ENCODE data around the gene GOPC.

Gene GOPC

DNA sequence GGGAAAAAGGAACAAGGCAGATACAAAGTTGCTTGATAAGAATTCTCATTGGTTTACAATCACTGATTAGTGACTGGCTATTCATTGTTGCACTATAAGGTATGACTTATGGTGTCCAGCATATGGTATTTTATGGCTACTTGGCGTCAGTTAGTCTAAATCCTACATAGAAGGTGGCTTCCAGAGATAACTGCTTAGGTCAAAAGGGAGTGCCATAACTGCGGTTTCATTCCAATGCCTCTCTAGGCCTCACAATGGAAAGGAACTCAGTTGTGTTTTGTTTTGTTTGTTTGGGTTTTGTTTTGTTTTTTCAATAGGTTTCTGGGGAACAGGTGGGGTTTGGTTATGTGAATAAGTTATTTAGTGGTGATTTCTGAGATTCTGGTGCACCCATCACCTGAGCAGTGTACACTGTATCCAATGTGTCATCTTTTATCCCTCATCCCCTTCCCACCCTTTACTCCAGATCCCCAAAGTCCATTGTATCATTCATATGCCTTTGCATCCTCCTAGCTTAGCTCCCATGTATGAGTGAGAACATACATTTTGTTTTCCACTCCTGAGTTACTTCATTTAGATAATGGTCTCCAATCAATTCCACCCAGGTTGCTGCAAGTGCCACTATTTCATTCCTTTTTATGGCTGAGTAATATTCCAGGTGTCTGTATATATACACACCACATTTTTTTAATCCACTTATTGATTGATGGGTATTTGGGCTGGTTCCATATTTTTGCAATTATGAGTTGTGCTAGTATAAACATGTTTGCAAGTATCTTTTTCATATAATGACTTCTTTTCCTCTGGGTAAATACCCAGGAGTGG lies 7.0 kb downstream of the GOPC start:
- DNase-seq: no peak

GRCh38 chr6:117592983-117593759 lies 9.1 kb downstream of the GOPC start:
- DNase-seq: no peak

DNA sequence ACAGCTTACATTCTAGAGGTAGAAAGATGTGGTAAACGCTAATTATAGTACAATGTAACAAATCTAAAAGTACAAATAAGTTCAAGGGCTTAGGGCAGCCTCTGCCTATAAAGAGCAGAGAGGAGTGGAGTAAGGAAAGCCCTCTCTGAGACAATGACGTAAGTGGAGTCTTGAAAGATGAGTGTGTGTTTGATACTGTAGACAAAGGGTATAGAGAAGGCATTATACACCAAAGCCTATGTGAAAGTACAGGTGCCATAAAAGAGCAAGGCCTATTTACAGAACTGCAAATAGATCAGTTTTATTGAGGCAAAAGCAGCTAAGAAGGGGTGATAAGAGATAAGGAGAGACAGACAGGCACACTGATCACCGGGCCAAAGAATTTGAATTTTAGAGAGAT lies 10.9 kb downstream of the GOPC start:
- DNase-seq: no peak

GRCh38 chr6:117590447-117590846 lies 11.9 kb downstream of the GOPC start:
- DNase-seq: no peak

DNA sequence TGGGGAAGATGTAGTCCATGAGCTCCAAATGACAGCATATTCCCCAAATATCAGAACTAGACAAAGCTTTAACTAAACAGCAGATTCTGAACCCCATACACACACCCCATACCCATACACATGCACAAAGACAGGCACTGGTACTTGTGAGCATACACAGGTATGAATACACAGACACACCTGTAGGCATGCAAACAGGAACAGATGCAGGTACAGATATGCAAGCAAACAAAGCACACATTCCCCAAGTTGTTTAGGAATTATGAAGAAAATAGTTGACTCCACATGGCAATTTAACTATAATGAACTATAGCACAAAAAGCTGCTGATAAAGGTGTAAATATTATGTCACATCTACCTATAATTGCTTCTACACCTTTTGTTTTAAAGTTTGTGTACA lies 16.7 kb downstream of the GOPC start:
- no peak for DNase-seq

GRCh38 chr6:117574198-117574597 lies 28.1 kb downstream of the GOPC start:
- DNase-seq: no peak

- DNase-seq: no peak
Measured at GRCh38 chr6:117573006-117573680, 29.2 kb downstream of the GOPC start.

GRCh38 chr6:117568831-117569410 lies 33.4 kb downstream of the GOPC start:
- DNase-seq: no peak

- no peak for DNase-seq
Measured at GRCh38 chr6:117568247-117568646, 34.1 kb downstream of the GOPC start.

- DNase-seq: no peak
Measured at GRCh38 chr6:117564681-117565080, 37.6 kb downstream of the GOPC start.

GRCh38 chr6:117561128-117561527 lies 41.2 kb downstream of the GOPC start:
- no peak for DNase-seq

- DNase-seq: no peak
Measured at GRCh38 chr6:117559299-117559698, 43.0 kb downstream of the GOPC start.

- DNase-seq: no peak
Measured at GRCh38 chr6:117558818-117559217, 43.5 kb downstream of the GOPC start.

DNA sequence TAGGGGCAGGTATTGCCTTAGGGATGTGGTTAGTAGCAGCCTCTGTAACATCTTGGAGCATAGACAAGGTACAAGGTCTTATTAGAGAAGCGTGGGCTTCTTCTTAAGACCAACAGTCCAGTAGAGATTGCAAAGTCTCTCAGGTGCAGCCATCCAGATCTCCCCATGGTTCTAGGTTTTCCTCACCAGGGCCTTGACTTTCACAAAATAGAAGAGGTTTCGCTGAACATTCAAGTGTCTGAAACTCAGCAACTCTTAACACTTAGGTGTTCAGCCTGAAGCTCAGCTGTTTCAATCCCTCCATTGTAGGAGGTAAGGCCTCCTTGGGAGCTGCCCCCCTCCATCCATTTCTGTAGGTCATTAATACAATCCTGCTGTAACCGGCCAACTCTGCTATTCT lies 44.4 kb downstream of the GOPC start:
- no peak for DNase-seq

GRCh38 chr6:117555882-117556498 lies 46.3 kb downstream of the GOPC start:
- peak; percentile 29 for DNase-seq

DNA sequence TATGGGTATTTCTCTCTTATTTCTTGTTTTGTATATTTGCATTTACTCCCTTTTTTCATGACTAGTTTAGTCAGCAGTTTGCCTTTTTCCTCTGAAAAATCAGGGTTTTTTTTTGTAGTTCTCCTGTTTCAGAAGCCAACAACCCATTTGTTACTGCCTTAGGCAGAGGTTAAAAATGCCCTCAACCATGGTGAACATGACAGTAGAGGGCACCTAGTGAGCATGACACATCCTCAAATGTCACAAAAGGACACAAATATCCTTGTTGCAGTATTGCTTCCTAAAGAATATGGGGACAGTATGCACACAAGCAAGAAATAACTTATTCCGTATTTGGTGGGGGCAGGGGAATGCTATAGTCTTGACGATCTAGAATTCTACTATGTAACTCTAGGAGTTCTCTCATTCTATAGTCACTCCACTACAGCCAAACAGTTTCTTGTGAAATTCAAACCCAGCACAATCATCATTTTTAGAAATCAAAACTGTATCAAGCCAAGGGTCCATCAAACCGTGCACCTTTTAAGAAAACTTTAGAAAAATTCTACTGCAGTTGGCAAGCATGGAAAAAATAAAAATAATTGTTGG lies 47.0 kb downstream of the GOPC start:
- DNase-seq: no peak

GRCh38 chr6:117553142-117553541 lies 49.2 kb downstream of the GOPC start:
- DNase-seq: no peak

DNA sequence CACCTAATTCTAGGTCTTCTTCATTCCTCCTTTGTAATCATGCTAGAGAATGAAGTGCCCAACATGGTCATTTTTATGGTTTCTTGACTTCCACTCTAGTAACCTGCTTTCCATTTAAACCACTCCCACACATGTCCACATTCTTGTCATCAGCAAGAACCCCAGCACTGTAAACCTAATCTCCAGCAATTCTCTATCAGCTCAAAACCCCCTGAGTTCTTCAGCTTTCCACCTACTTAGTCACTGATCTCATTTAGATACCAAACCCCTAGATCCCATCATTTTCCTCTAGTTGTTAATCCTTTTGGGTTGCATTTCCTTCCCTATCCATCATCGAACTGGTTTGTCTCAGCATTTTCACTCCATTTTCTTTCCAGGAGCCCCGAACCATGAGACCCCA lies 49.7 kb downstream of the GOPC start:
- no peak for DNase-seq

DNA sequence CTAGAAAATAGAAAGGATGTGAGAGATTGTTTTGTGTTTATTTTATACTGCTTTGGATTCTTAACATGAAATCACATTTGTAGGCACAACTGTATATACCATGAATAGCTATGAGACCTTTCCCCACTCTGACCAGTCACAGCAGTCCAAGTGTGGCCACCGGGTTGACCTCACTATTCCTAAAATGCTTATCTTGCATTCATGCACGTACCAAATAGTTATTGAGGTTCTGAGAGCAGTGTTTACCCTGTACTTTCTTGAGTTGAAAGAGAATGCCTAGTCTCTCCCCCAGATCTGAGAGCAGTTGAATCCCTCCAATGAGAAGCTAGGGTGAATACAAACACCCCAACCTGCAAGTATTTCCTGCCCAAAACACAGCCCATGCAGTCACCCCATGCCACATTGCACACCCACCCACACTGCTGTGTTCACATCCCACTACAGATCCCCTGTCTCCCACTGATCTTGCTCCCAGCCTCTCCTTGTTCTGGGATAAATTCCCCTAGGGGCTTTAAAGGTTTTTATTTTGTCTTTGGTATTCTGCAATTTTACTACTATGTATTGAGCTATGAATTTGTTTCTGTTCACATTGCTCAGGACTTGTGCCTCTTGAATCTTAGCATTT lies 51.6 kb downstream of the GOPC start:
- DNase-seq: no peak

- DNase-seq: no peak
Measured at GRCh38 chr6:117550078-117550600, 52.2 kb downstream of the GOPC start.

- no peak for DNase-seq
Measured at GRCh38 chr6:117549611-117550010, 52.7 kb downstream of the GOPC start.

DNA sequence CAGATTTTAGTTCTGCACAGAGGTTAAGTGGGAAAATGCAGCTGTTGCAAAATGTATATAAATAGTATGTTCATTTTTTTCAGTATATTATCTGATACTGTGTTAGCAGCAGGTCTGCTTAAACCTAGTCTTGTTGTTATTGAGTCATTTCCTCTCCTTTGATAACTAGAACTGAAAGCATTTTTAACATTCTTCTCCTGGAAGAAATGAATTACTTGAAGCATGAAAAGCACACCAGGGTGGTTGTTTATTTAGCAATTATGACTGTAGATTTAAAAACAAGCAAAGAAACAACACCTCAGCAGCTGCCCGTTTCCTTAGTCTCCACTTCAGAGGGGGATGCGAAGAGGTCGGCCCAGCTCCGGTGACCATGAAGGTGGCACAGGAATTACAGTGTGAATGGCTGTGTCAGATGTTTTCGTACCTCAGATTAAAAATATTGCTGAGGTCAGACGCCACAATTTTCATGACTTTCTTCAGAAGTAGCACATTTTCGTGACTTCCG lies 53.5 kb downstream of the GOPC start:
- peak; percentile 63 for DNase-seq
